Measurements from ENCODE around the gene CTNNA1.

Gene CTNNA1

DNA sequence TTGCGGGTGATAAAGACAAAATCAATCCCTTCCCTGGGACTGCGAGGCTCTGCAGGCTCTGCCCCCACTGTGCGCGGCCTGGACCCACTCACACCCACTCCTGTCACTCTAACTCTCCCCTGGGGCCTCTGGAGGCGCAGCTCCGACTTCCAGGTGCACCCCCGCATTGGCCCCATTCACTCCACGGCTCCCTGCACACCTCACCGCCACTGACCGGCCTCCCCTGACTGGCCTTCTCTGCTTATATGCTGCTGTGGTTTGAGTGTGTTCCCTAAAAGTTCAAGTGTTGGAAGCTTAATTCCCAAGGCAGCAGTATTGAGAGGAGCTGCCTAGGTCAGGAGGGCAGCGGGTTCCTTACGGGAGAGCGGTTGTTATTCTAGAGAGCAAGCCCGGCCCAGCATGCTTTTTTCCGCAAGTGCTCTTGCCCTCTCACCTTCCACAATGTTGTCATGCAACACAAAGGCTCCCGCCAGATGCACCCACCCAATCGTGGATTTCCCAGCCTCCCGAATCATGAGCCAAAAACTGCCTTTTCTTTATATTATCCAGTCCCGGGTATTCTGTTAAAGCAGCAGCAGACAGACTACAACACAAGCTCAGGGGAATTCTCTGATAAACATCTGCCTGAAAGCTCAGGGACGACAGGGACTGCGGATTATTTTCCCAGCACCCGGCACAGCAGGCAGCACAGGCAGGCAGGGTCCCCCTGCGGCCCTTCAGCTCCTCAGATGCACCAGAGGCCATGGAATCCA lies 195.4 kb downstream of the CTNNA1 start:
- no peak for DNase-seq (ENCODE audit: low read depth in 2 of 2)

DNA sequence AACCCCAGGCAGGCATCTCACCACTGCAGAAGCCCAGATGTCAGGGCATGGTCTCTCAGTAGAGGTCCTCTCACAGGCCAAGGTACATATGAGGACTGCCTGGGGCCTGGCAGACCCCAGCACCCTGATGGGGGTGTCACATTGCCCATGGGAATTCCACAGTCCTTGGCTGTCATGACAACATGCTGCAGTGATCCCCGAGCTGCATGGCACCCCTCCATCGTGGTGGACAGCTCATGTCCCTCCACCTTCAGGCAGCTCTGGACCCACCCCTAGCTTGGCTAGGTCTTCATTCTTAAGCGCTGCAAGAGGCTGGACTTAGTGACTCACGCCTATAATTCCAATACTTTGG lies 196.0 kb downstream of the CTNNA1 start:
- DNase-seq (ENCODE audit: low read depth in 2 of 2) = no peak

DNA sequence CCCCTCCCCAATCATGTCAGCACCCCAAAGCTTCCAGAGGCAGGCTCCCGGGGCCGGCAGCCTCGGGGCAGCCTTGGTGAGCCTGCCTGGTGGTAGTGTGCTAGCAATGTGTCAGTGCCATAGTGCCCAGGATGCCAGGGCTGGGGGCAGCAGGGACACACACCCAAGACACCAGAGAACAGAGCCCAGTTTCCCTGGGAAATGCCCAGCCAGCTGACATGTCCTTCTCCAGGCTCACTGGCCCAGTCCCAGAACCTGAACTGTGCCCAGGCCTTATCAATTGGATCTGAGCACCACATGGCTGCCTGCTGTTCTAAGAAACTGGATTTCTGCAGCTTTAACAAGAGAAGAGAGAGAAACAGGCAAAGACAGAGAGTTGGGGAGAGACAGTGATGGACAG lies 196.8 kb downstream of the CTNNA1 start:
- DNase-seq (ENCODE audit: low read depth in 2 of 2) = no peak

DNA sequence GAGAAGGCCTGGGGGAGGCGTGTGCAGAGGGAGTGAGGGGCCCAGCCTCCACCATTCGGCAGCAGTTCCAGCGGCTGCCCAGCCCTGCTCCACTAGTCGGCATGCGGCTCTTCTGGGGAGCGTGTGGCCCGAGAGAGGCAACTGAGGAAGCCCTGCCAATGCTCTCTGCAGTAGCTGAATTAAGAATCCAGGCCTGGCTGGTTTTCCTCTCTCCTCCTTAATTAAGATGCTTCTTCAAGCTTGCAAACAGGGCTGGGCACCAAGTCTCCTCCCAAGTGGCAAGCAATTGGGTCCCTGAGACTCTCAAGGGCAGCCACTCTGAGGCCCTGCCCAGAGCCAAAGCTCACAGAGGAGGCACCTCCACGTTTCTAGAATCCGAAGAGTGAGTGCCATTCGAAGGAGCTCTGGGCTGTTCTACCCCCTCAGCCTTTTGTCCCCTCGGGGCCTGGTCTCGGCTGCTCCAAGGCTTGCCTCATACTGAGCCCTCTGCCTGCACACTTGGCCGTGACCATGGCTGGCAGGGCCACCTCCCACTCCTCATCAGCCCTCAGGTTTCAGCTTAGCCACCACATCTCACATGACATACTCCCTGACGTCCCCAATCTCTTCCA lies 197.3 kb downstream of the CTNNA1 start:
- no peak for DNase-seq (ENCODE audit: low read depth in 2 of 2)

DNA sequence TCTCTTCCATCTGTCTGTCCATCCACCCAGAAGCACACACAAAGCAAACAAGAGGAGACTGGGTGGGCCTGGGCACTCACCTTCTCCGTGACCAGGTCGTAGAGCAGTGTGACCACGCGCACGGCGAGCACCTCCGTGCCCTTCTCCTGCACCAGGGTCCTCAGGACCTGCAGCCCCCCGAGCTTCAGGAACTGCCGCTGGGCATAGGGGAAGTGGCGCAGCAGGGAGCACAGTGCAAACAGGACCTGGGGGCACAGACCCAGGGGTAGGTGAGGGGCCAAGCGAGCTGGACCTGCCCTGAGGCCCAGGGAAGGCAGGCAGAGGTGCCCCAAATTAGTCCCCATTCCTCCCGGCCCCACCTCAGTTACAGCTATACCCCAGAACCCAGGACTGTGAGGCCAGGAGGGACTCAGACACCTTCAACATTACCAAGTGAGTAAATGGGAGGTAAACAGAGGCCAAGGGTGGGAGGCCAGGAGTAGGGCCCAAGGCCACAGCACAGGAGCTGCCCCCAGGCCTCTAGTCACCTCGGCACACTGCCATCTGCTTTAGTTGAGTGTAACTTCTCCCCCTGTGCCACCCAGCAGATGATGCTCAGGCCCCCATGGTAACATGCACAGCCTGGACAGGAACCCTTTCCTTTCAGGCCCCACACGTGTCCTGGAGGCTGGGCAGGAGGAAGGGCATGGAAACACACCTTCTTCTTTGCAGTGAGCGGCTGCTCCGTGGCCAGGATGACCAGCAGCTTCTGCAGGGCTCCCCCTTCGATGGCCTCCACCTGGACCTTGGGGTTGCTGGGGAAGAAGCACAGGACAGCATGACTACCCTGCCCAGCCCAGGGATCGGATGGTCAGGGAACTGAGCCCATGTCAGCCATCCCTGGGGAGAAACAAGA lies 198.1 kb downstream of the CTNNA1 start:
- DNase-seq (ENCODE audit: low read depth in 2 of 2) = no peak

DNA sequence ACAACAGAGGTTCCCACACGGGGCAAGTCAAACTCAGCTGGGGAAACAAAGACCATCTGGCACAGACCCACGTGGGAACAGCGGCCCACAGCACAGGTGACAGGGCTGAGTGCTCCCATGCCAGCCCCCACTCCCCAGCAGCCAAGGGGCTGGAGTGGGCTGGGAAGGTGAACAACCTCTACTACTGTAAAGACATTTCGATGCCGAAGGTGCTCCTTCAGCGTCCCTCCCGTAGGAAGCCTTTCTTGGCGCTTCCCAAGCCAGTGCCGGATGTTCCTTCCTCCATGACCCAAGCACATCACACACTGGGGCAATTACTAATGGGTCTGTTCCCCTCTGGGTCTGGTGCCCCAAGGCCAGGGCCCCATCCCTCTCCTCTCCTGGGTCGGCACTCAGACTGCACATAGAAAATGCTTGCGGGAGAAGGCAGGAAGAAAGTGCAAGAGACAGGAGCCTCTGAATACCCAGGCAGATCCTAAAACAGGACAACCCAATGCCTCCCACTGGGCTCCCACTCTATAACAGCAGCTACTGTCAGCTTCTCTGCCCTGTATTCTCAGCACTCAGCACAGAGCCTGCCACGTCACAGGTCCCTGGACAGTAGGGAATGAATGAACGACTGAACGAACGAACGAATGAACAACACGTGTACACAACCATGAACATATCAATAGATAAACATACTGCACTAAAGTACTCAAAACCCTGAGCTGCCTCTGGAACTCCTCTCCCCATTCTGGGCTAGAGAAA lies 198.9 kb downstream of the CTNNA1 start:
- no peak for DNase-seq (ENCODE audit: low read depth in 2 of 2)

DNA sequence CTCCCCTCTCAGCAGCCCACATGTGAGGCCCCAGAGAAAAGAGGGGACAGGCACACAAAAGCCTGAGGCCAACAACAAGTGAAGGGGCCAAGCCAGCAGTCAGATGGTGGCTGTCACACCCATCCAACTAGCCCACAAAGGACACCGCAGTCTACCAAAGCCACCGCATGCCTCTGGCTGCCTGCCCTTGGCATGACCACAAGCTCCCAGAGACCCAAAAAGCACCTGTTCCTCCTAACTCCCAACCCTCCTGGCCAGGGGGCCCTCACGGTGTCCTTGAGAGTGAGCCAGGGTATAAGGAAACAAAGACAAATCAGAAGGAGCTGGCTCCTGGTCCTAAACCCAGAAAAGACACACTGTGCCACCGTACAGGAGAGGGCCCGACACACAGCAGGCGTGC lies 199.7 kb downstream of the CTNNA1 start:
- no peak for DNase-seq (ENCODE audit: low read depth in 2 of 2)

DNA sequence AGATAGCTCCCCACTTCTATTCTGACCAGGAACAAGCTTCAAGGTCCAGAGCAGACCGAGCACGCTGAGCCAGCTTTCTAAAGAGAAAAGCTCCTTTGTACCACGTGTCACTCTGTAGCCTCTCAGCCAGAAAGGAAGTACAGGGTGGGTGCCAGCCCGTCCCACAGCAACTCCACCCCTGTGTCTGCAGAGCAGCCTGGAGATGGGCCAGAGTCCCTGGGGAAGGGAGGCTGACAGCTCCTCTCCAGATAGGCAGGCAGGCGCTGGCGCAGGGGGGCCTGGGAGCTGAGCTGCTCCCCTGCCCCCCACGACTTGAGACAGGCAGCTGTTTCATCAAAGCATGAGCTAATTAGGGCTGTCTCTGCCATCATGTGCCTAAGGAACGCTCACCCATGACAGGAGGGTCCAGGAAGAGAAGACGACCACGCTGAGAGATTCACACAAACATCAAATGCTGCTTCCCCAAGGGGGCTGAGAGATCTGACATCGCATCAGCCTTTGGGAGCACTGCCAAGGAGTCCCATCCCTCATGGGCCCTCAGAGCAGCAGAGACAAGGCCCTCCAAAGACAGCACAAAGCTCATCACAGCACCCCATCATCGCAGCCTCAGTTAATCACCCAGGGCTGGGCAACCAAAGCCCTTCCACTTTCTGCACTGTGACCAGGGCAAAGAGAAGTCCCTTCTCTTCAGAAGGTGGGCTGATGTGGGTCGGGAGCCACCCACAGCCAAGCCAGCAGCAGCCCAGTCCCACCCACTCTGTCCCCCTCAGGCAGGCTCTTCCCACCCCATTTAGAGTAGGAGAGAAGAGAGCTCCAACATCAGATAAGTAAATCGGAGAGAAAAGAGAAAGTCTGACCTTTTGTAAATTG lies 200.4 kb downstream of the CTNNA1 start:
- DNase-seq (ENCODE audit: low read depth in 2 of 2) = no peak

DNA sequence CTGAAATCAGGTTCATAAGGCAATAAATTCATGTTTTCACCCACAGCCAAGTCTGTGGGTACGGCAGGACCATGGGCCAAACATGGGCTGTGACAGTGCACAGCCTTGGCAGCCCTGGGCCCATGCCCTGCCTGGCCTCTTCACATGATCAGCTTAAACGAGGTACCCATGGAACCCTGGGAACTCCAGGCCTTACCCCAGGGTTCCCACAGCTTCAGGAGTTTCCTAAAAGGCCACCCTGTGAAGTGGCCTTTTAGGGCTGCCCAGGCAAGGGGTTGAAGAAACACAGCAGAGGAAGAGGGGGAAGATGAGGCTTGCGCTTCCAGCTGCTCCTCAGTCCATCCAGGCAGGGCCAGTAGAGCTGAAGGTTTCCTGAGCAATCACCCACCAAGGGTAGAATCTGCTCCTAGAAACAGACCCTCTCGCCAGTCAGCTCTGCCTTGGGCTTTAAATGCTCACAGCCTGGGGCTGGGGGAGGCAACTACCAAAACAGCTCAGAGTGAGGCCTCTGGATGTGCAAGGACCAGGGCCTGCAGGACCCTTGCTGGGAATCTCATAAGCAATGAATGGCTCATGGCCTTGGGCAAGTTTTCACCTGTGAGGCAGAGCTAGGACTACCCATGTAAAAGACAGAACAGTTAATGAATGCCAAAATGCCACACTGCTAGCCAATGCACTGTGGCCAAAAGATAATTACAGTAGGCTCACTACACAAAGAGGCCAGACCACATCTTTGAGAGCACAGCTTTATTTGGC lies 201.2 kb downstream of the CTNNA1 start:
- no peak for DNase-seq (ENCODE audit: low read depth in 2 of 2)

DNA sequence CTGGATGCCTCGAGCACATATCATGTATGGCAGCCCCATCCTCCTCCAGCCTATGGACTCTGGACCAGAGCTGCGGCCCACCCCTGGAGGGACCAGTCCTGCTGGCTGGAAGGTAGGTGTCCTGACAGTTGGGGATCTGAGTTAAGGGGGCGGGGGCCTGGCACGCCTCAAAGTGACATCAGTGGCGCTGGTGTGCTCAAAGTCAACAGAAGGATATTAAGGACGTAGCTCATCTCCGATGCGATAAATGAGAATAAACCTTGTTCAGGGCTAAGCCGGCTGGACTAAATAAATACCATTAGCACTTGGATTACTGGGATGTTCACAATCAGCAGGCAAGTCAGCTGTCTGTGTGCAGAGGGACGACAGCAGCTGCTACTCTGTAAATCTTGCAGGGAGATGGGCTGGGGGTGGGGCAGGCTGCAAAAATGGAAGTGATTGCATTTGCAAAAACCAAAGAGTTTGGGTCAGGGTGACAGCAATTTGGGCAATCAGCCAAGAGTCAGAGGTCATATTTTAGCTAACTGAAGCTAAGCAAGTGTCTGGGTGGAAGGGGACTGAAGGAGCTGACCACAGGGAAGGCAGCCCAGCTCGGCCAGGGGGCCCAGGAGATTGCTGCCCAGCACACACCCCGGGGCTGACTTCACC lies 201.9 kb downstream of the CTNNA1 start:
- no peak for DNase-seq (ENCODE audit: low read depth in 2 of 2)

DNA sequence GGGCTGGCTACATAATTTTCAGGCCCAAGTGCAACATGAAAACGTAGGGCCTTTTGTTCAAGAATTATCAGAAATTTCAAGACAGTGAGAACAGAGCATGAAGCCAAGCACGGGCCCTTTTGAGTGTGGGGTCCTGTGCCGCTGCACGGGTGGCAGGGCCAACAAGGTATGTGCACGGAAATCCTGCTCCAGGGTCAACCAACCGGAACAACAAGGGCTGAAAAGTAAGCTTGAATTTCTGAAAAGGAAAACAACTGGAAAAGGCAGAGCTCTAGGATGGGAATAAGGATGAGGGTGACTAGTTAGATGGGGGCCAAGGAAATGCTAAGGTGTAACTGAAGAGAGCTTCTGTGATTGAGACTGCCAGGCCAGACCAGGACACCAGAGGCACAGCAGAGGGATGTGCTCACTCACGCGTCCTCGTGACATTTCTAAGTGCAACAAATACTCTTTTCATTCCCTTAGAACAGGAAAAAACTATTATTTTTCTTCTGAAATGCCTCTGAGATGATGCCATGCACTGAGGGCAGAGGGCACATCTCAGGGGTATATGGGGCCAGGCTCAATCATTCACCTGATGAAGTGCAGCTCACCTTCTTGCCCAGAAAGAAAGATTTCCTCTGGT lies 202.6 kb downstream of the CTNNA1 start:
- DNase-seq (ENCODE audit: low read depth in 2 of 2) = no peak

DNA sequence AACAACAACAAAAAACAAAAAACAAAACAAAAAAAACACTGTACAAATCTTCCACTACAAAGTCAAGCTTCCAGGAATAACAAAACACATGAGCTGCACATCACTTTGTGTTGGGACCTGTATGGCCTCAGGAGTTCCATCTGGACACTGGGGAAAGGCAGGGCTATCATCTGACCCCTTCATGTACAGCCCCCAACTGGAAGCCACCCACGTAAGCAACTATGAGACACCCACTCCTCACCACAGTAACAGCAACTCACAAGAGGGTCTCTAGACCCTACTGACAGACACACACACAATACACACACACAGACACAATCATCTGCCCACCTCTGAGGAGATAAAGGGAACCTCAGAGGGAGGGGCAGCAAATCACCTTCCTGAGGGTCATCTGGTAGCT lies 203.6 kb downstream of the CTNNA1 start:
- no peak for DNase-seq (ENCODE audit: low read depth in 2 of 2)

DNA sequence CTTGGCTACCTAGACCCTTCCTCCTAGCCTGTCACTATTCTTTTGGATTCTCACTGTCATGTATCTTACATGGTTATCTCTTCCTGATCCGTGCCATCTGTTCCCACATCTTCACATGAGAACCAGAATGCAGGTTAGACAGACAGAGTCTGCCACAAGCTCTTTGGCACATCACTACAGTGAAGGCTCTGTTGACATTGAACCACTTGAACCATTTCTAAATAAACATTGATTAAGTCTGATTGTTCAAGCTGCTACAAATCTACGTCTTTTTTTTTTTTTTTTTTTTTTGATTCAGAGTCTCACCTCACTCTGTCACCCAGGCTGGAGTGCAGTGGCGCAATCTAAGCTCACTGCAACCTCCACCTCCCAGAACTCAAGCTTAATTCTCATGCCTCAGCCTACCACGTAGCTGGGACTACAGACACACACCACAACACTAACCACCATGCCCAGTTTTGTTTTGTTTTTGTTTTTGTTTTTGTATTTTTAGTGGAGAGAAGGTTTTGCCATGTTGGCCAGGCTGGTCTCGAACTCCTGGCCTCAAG lies 207.0 kb downstream of the CTNNA1 start:
- DNase-seq (ENCODE audit: low read depth in 2 of 2) = no peak

DNA sequence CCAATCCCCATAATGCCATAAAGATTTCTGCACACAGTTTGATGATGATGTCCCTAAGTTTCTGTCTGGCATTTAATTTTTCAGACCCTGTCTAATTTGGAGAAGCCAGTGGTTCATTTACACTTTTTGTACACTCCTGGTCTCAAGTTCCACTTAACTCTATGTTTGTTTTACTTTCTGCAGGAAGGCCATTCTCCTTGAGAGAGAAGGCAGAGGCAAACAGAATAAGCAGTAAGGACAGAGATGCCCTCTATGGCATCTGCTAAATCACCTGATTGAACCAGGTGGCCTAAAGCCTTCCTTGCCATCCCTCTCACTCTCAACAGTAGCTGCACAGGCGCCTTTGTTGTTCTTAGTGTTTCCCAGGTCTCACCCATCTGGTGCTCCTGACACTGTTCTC lies 208.0 kb downstream of the CTNNA1 start:
- no peak for DNase-seq (ENCODE audit: low read depth in 2 of 2)

DNA sequence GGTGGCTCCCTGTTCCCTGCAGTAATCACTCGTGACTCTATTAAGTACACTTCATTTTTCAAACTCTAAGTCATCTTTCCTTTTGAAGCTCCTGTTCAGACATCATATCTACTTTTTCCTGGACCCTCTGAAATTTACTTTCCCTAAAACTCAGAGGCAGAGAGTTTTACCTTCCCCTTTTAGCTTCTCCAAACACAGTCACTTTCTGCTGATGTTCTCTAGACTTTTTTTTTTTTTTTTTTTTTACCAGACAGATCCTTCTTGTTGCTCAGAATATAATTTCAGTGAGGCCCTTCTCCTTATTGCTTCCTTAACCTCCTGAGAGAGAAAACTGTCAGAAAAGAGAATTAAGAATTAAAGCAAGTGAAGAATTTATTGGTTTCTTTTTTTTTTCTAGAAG lies 208.5 kb downstream of the CTNNA1 start:
- no peak for DNase-seq (ENCODE audit: low read depth in 2 of 2)

DNA sequence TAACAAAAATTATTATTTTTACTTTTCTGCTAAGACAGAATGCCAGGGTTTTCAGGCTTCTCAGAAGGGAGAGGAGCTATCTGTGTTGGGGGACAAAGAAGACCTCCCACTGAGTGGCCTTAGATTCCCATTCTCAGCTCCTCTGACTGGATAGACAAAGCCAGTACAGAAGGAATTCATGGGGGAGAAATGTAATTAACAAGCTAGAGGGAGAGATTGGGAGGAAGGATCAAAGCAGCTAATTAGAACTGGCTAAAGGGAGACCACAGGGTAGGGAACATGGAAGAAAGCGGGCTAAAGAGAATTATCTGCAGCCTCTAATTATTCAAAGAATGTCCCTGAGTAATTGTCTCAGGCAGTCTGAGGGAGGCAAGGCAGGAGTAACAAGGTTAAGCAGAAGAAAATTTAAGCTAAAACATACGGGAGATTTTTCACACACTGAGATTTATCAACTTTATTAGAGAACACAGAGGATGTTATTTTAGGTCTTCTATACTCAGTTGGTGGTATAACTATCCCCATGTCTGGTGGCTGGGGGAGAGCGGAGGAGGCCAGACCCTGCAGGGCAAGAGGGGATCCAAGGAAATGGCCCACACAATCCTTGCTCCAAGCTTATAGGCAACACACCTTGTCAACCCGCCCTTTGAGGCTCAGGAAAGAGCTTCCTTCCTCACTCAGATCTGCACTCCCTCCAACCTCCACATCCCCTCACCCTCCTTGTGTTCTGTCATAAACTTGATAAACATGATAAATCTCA lies 209.6 kb downstream of the CTNNA1 start:
- no peak for DNase-seq (ENCODE audit: low read depth in 2 of 2)

DNA sequence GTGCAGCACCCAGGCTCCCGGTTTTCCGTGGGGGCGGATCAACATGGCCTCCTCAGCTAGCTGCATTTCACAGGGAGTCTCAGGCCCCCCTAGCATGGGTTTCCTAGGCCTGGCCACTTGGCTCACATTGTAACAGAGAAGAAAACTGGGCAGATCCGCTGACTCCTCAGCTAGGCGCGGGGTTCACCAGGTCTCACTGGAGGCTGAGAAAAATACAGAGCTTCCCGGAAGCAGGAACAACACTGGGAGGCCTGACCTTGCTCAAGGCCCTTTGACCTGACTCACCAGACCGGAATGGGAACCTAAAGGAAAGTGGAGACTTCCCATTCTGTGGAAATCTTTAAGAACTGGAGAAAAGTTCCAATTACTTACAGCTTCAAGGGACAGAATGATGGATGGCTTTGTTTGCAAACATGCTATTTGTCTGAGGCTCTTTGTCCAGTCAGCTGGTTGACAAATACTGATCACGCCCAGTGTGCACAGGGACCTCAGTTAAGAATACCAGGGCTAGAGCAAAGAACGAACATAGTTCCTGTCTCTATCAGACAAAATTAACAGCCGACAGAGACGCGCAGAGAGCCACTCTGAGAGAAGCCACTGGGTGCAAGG lies 210.6 kb downstream of the CTNNA1 start:
- no peak for DNase-seq (ENCODE audit: low read depth in 2 of 2)

DNA sequence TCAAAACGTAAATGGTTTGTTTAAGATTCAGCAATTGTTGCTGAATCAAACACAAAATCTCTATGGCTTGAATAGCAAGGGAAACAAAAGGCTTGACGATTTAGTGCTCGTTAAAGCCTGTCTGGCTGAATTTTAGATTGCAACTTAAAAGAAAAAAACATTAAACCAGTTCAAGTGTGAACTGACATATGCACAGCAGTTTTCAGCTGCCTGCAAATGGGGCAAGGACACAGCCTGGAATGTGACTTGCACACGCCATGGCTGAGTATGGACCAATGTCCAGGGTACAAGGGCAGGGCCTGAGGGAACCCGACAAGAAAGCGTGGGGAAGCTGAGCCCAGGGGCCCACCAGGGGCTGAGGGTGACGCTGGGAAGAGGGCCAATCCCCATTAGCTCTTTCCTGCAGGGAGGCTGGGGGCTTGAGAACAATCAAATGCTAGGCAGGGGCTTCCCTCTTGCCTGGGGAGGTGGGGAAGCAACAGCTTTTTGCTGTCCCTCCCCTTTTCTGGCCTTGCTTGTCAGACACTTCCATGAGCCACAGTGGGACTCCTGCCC lies 211.5 kb downstream of the CTNNA1 start:
- DNase-seq (ENCODE audit: low read depth in 2 of 2) = no peak
